GM12873 (cell line): Measurements from ENCODE around the gene ANO3.

ENCODE experiments used
- CTCF ChIP-seq: IDR thresholded peaks from 2 replicates; pipeline ENCODE4 v1.5.1; 2012; ENCODE audit warnings: low read depth, mild to moderate bottlenecking, moderate library complexity, low read length, control low read depth; ENCODE audit not compliant: insufficient read depth; ENCODE audit errors: missing control alignments

The ANO3 gene

GRCh38 chr11:26584818-26585217, 252.9 kb downstream of the ANO3 start:
- TF ChIP-seq CTCF = no peak

DNA sequence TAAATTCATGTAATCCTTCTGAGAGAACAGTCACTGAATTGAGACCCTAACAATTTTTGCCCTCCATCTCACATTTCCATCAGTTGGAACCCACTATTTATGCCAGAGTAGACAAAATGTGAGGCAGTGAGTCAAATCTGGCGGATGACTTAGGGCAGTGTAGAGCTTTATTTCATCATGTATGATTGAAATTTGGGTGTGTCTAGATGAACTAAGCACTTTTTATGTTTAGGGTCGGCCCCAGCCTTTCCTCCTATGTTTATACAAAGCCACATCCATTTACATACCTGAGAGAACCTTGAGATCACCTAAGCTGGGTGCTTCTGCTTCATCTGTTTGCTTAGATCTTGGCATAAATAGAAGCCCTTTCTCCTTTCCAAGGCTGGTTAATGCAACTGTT, 255.1 kb downstream of the ANO3 start:
- TF ChIP-seq CTCF = no peak

- TF ChIP-seq CTCF = no peak
These were observed 261.8 kb downstream of the ANO3 start for GRCh38 chr11:26593691-26594090.

- TF ChIP-seq CTCF = no peak
These were observed 266.0 kb downstream of the ANO3 start for GRCh38 chr11:26597899-26598298.

DNA sequence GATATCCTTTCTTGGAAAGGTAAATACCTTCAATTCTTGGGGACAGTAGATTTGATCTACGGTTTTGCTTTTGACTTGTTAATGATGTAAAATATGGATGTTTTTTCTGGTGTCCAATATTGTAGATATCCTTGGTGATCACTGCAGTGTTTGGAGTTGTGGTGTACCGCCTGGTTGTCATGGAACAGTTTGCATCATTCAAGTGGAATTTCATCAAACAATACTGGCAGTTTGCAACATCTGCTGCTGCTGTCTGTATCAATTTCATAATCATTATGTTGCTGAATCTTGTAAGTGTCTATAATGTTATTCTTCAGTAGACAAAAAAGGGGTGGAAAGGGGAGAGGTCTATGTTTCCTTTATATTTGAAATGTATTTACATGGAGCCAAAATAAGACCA, 267.5 kb downstream of the ANO3 start:
- no peak for TF ChIP-seq CTCF

DNA sequence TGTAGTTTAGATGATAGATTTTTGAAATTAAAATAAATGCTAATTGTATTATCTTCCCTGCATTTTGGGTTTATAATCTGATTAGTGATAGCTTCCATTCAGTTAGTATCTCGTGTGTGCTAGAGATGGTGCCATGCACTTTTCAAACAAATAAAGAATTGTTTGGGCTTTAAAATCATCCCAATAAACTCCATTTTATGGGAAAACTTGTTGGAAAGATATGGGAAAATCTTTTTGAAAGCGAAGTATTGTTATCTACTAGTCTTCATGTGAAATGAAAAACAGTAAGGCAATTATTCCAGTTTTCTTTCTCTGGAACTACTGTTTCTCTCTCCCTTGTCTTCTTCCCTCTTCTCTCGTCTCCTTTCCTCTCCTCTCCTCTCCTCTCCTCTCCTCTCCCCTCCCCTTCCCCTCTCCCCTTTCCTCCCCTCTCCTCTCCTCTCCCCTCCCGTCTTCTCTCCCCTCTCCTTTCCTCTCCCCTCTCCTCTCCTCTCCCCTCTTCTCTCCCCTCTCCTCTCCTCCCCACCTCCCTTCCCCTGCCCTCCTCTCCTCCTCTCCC, 268.0 kb downstream of the ANO3 start:
- no peak for TF ChIP-seq CTCF

DNA sequence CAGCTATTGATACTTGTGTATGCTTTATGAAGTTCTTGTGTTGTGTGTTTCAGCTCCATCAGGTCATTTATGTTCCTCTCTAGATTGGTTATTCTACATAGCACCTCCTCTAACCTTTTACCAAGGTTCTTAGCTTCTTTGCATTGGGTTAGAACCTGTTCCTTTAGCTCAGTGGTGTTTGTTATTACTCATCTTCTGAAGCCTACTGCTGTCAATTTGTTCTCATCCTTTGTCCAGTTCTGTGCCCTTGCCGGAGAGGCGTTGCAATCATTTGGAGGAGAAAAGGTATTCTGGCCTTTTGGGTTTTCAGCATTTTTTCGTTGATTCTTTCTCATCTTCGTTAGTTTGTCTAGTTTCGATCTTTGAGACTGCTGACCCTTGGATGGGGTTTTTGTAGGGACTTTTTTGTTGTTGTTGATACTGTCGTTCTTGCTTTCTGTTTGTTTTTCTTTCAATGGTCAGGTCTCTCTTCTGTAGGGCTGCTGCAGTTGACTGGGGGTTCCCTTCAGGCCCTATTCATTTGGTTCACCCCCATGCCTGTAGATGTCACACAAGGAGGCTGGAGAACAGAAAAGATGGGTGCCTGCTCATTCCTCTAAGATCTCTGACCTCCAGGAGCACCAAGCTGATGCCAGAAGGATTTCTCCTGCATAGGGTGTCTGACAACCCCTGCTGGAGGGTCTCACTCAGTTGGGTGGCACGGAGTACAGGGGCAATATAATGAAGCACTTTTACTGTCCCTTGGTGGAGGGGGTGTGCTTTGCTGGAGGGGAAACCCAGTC, 276.0 kb downstream of the ANO3 start:
- TF ChIP-seq CTCF = no peak
